Measurements from ENCODE around the gene LDLRAD3. TPM values are rescaled to one million over a fixed set of nuclear protein-coding genes. Genes with fewer than 3 reads are reported as not detected.

The LDLRAD3 gene
- total RNA-seq, 1 donor: 10.5 TPM

DNA sequence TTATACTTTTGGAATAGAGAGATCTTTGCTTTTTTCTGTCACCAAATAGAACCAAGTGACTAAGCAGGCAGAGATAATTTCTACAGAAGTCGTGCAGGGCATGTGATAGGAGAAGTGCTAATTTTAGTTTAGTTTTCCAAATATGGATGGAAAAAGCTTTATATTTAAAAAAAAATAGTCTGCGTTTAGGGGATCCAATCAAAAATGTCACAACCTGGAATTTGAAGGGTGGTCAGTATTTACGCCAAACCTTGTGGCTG is 165.7 kb downstream of the LDLRAD3 start:
- no peaks in the 10 kb centered on the region for H3K36me3 ChIP-seq (ENCODE audit: insufficient read depth, low read length)
- DNase-seq (ENCODE audit: insufficient read length, low spot score, missing footprints): no peak
- H3K79me2 ChIP-seq (ENCODE audit: insufficient read depth, low read length): no peaks in the 10 kb centered on the region
- H3K4me1 ChIP-seq (ENCODE audit: insufficient read depth, low read length): no peaks in the 10 kb centered on the region
- H3K4me3 ChIP-seq (ENCODE audit: insufficient read depth, low read length): no peak overlapping the region
- no peaks in the 10 kb centered on the region for H4K20me1 ChIP-seq (ENCODE audit: insufficient read depth, low read length)
- no peaks in the 10 kb centered on the region for H3K9me3 ChIP-seq (ENCODE audit: low read depth, low read length)
- no peak overlapping the region for H2AFZ ChIP-seq (ENCODE audit: low read length)
- TF ChIP-seq, protein P1, sequence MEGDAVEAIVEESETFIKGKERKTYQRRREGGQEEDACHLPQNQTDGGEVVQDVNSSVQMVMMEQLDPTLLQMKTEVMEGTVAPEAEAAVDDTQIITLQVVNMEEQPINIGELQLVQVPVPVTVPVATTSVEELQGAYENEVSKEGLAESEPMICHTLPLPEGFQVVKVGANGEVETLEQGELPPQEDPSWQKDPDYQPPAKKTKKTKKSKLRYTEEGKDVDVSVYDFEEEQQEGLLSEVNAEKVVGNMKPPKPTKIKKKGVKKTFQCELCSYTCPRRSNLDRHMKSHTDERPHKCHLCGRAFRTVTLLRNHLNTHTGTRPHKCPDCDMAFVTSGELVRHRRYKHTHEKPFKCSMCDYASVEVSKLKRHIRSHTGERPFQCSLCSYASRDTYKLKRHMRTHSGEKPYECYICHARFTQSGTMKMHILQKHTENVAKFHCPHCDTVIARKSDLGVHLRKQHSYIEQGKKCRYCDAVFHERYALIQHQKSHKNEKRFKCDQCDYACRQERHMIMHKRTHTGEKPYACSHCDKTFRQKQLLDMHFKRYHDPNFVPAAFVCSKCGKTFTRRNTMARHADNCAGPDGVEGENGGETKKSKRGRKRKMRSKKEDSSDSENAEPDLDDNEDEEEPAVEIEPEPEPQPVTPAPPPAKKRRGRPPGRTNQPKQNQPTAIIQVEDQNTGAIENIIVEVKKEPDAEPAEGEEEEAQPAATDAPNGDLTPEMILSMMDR (IDR thresholded peaks at IDR 0.05; ENCODE audit: extremely low read depth, low read depth, low read length): no peak
- H3K4me2 ChIP-seq (ENCODE audit: insufficient read depth, low read length): no peak overlapping the region
- H3K27ac ChIP-seq (ENCODE audit: low read depth, low read length): no peak overlapping the region
- no peaks in the 10 kb centered on the region for H3K27me3 ChIP-seq (ENCODE audit: insufficient read depth, low read length)

DNA sequence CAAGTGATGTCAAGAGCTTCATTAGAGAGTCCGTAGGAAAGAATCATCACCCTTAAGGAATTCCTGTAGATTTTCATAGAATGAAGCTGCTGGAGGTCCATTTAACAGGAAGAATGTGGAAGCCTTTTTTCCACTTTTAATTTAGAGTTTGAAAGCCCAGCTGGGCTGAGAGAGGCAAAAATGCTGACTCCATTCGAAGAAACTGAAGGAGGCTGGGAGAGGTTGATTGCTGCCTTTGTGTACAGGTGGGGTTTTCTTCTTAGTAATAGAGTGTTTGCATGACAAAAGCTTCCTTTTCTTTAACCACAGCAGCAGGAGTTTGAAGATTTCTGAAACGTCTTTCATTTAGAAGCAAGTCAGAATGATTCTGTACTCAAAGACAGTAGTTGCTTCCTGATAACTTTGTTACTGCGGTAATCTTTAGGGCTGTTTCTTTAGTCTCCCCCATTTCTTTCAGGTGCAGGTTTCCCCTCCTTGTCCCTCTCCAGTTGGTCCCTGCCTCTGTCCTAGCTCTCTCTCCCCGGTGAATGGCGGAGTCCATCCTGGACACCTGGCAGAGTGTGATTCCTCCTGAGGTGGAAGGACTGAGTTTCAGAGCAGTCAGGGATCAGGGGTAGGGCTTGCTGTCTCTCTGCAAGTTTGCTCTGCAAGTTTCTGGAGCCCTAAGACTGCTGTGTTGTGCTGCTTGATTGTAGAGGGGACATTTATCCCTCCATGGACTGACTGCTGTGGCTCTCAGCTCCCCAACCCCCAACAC is 166.2 kb downstream of the LDLRAD3 start:
- DNase-seq (ENCODE audit: insufficient read length, low spot score, missing footprints): no peak
- H3K4me1 ChIP-seq (ENCODE audit: insufficient read depth, low read length): no peaks in the 10 kb centered on the region
- H3K36me3 ChIP-seq (ENCODE audit: insufficient read depth, low read length): no peaks in the 10 kb centered on the region
- TF ChIP-seq, protein P1 (IDR thresholded peaks at IDR 0.05; ENCODE audit: extremely low read depth, low read depth, low read length): no peak
- H3K27ac ChIP-seq (ENCODE audit: low read depth, low read length): no peak overlapping the region
- no peaks in the 10 kb centered on the region for H3K27me3 ChIP-seq (ENCODE audit: insufficient read depth, low read length)
- no peak overlapping the region for H3K4me2 ChIP-seq (ENCODE audit: insufficient read depth, low read length)
- H3K79me2 ChIP-seq (ENCODE audit: insufficient read depth, low read length): no peaks in the 10 kb centered on the region
- no peak overlapping the region for H2AFZ ChIP-seq (ENCODE audit: low read length)
- H3K4me3 ChIP-seq (ENCODE audit: insufficient read depth, low read length): no peak overlapping the region
- H3K9me3 ChIP-seq (ENCODE audit: low read depth, low read length): no peaks in the 10 kb centered on the region
- H4K20me1 ChIP-seq (ENCODE audit: insufficient read depth, low read length): no peaks in the 10 kb centered on the region

DNA sequence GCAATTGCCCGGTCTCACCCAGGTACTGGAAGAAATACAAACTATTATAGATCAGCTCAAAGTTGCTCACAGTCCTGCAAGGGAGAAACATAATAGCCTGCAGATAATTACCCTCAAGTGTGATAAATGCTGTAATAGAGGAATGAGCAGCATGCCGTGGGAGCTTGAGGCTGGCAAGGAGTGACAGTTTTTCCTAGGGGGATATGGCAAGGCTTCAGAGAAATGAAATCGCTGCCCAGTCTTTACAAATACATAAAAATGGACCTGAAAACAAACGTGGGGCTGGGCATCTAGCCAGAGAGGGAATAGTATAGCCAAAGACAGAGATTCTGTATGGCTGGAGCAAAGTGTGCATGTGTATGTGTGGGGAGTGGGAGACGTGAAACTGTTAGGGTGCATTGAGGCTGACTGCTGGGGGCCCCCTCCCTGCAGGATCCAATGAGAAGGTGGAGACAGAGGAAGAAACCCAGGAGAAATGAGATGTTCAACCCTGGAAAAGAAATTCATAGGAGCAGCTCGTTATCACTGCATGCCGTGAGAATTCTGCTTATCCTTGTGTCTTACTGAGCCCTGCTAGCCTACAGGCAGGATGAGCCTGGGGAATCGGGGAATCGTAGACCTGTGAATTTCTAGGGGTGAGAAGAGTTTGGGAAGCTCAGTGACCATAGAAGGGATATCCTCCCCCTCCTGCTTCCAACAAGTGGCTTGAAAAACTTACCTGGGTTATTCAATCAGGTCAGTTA is 167.0 kb downstream of the LDLRAD3 start:
- no peaks in the 10 kb centered on the region for H3K27me3 ChIP-seq (ENCODE audit: insufficient read depth, low read length)
- no peak overlapping the region for H3K4me3 ChIP-seq (ENCODE audit: insufficient read depth, low read length)
- H3K9me3 ChIP-seq (ENCODE audit: low read depth, low read length): no peaks in the 10 kb centered on the region
- H3K36me3 ChIP-seq (ENCODE audit: insufficient read depth, low read length): no peaks in the 10 kb centered on the region
- H4K20me1 ChIP-seq (ENCODE audit: insufficient read depth, low read length): no peaks in the 10 kb centered on the region
- no peaks in the 10 kb centered on the region for H3K79me2 ChIP-seq (ENCODE audit: insufficient read depth, low read length)
- TF ChIP-seq, protein P1 (IDR thresholded peaks at IDR 0.05; ENCODE audit: extremely low read depth, low read depth, low read length): no peak
- no peak overlapping the region for H3K27ac ChIP-seq (ENCODE audit: low read depth, low read length)
- no peak overlapping the region for H2AFZ ChIP-seq (ENCODE audit: low read length)
- DNase-seq (ENCODE audit: insufficient read length, low spot score, missing footprints): no peak
- no peaks in the 10 kb centered on the region for H3K4me1 ChIP-seq (ENCODE audit: insufficient read depth, low read length)
- no peak overlapping the region for H3K4me2 ChIP-seq (ENCODE audit: insufficient read depth, low read length)

DNA sequence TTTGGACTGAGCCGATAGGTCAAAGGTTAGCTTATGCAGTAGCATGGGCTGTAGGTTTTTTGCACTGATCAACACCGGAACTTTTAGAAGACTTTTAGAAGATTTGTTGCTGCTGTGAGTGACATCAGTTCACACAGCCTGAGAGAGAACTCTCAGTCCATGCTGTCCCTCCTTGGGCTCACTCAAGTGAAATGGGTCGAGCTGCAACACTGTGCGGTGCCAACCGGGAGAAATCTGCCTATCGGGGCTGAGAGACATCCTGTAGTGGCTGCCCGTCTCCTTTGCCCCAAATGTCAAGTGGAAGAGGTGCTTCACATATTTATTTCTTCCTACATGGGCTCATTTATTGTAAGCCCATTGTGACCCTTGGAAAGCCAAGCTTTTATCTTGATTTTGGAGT is 170.2 kb downstream of the LDLRAD3 start:
- Histone ChIP-seq H3K36me3 (ENCODE audit: insufficient read depth, low read length) (no peaks in the 10 kb centered on the region), H3K4me1 (ENCODE audit: insufficient read depth, low read length) (no peaks in the 10 kb centered on the region), H3K4me2 (ENCODE audit: insufficient read depth, low read length) (no peak overlapping the region), H4K20me1 (ENCODE audit: insufficient read depth, low read length) (no peaks in the 10 kb centered on the region), H3K9me3 (ENCODE audit: low read depth, low read length) (no peaks in the 10 kb centered on the region), H3K27ac (ENCODE audit: low read depth, low read length) (no peak overlapping the region), H2AFZ (ENCODE audit: low read length) (no peak overlapping the region), H3K27me3 (ENCODE audit: insufficient read depth, low read length) (no peaks in the 10 kb centered on the region), H3K79me2 (ENCODE audit: insufficient read depth, low read length) (no peaks in the 10 kb centered on the region), H3K4me3 (ENCODE audit: insufficient read depth, low read length) (no peak overlapping the region)
- TF ChIP-seq, protein P1 (IDR thresholded peaks at IDR 0.05; ENCODE audit: extremely low read depth, low read depth, low read length): no peak
- DNase-seq (ENCODE audit: insufficient read length, low spot score, missing footprints): no peak

All from osteoblast (primary cell).